HL-60 (cell line): Measurements from ENCODE around the gene PTPRN2.

ENCODE experiments used
- DNase-seq, 2 experiments: peaks; one replicate each; pipeline ENCODE4 v3.0.0-alpha.2; 2010 to 2020; ENCODE audit warnings: low read depth in 1 of 2, low spot score in 1 of 2
- H3K27ac ChIP-seq: fragments of 250-450 bp; sonication (Bioruptor Pico); replicated peaks from 2 replicates; pipeline ENCODE4 v1.5.1; 2020; ENCODE audit warnings: mild to moderate bottlenecking, moderate library complexity
- H3K27me3 ChIP-seq: fragments of 250-450 bp; sonication (Bioruptor Pico); 2 replicates; pipeline ENCODE4 v1.5.1; 2021; ENCODE audit warnings: mild to moderate bottlenecking, moderate library complexity; ENCODE audit not compliant: insufficient read depth, poor library complexity, severe bottlenecking
- H3K4me3 ChIP-seq: replicated peaks from 2 replicates; pipeline ENCODE4 v1.5.1; 2011; ENCODE audit warnings: mild to moderate bottlenecking, control low read depth, low read length; ENCODE audit not compliant: insufficient read depth
- GABPA ChIP-seq: IDR thresholded peaks from 2 replicates; pipeline ENCODE4 v1.6.1; 2012; ENCODE audit warnings: low read depth
- POLR2AphosphoS5 ChIP-seq: IDR thresholded peaks from 2 replicates; pipeline ENCODE4 v1.6.1; 2012; ENCODE audit warnings: low read depth
- SPI1 ChIP-seq: IDR thresholded peaks from 2 replicates; pipeline ENCODE4 v1.6.1; 2012; ENCODE audit warnings: low read depth, mild to moderate bottlenecking, borderline replicate concordance
- TF ChIP-seq, protein P1 (sequence below): IDR thresholded peaks from 2 replicates; pipeline ENCODE4 v1.6.1; 2012; ENCODE audit warnings: low read depth; ENCODE audit not compliant: insufficient replicate concordance
- TF ChIP-seq, protein P2 (sequence below): IDR thresholded peaks from one replicate; pipeline ENCODE4 v1.5.1; 2011; ENCODE audit warnings: low read length, control low read depth, inconsistent platforms; ENCODE audit not compliant: insufficient read depth

Gene PTPRN2

DNA sequence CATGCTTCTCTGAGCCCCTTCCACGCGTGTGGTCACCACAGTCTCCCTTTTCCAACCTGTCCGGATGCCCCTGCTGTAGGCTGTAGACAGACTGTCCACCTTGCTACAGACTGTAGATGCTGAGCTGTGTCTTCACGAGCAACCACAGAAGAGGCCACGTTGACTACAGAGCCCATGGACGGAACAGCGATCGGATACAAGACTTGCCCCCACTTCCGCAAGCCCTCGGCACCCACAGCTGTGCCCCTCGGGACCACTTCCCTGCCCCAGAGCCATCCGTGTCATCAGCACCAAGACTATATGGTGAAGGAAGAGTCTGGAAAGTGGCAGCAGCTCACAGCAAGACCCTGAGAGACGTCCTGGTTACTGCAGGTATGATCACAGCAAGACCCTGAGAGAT lies 759.4 kb downstream of the PTPRN2 start:
- TF ChIP-seq, protein P1, sequence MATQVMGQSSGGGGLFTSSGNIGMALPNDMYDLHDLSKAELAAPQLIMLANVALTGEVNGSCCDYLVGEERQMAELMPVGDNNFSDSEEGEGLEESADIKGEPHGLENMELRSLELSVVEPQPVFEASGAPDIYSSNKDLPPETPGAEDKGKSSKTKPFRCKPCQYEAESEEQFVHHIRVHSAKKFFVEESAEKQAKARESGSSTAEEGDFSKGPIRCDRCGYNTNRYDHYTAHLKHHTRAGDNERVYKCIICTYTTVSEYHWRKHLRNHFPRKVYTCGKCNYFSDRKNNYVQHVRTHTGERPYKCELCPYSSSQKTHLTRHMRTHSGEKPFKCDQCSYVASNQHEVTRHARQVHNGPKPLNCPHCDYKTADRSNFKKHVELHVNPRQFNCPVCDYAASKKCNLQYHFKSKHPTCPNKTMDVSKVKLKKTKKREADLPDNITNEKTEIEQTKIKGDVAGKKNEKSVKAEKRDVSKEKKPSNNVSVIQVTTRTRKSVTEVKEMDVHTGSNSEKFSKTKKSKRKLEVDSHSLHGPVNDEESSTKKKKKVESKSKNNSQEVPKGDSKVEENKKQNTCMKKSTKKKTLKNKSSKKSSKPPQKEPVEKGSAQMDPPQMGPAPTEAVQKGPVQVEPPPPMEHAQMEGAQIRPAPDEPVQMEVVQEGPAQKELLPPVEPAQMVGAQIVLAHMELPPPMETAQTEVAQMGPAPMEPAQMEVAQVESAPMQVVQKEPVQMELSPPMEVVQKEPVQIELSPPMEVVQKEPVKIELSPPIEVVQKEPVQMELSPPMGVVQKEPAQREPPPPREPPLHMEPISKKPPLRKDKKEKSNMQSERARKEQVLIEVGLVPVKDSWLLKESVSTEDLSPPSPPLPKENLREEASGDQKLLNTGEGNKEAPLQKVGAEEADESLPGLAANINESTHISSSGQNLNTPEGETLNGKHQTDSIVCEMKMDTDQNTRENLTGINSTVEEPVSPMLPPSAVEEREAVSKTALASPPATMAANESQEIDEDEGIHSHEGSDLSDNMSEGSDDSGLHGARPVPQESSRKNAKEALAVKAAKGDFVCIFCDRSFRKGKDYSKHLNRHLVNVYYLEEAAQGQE = no peak
- no peak for TF ChIP-seq SPI1
- no peak for TF ChIP-seq POLR2AphosphoS5
- no peak for TF ChIP-seq GABPA
- TF ChIP-seq, protein P2, sequence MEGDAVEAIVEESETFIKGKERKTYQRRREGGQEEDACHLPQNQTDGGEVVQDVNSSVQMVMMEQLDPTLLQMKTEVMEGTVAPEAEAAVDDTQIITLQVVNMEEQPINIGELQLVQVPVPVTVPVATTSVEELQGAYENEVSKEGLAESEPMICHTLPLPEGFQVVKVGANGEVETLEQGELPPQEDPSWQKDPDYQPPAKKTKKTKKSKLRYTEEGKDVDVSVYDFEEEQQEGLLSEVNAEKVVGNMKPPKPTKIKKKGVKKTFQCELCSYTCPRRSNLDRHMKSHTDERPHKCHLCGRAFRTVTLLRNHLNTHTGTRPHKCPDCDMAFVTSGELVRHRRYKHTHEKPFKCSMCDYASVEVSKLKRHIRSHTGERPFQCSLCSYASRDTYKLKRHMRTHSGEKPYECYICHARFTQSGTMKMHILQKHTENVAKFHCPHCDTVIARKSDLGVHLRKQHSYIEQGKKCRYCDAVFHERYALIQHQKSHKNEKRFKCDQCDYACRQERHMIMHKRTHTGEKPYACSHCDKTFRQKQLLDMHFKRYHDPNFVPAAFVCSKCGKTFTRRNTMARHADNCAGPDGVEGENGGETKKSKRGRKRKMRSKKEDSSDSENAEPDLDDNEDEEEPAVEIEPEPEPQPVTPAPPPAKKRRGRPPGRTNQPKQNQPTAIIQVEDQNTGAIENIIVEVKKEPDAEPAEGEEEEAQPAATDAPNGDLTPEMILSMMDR = no peak
- no peak for DNase-seq
- Histone ChIP-seq H3K27me3 (no peaks in the 10 kb centered on the region), H3K27ac (no peak overlapping the region), H3K4me3 (no peak overlapping the region)

DNA sequence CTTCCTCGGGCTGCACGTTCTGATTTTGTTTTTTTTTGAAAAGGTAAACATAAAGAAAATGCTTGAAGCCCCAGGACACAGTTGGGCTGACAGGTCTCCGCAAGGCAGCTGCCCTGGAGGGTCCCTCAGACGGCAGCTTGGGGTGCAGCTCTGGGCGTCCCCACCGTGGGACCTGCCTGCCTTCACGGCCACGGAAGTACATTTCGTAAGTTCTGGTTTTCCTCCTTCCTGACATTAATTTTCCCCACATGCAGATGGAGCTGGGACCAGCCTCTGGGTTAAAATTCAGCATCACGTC lies 759.8 kb downstream of the PTPRN2 start:
- no peak overlapping the region for H3K27ac ChIP-seq
- no peak overlapping the region for H3K4me3 ChIP-seq
- TF ChIP-seq, protein P2 = no peak
- TF ChIP-seq, protein P1 = no peak
- TF ChIP-seq SPI1 (no peak), GABPA (no peak), POLR2AphosphoS5 (no peak)
- no peaks in the 10 kb centered on the region for H3K27me3 ChIP-seq
- DNase-seq = no peak

DNA sequence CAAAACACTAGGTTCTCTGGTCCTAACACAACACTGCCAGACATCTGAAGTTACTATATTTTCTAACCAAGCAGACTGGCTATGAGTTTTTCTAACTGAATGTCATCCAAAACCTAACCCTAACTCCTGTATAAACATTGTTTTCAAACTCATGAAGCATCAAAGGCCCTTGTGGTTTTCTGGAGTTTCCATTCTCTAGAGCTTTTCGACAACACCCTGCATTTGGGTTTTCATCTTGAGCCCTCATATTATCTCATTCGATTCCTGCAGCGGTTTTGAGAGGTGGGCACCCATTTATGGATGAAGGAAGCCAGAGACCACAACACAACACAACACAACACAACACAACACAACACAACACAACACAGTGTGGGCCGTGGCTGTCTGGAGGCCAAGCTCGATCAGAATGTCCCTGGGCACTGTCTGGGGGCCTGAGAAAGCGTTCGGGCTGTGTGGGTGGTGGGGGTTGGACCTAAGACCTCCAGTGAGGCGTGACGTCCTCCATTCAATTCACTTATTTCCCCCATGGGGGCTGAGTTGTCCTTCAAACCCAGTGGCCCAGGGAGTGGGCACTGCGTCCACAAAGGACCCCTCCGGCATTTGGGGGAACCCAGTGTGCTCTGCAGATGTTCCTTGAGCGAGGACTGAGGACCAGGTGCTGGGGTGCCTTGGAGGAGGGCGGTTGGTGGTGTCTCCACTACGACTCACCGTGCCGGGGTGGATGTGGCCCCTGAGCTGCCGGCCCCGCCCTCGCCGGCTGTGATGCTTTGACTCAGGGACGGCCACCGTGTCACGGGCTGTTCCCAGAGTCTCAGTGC lies 760.4 kb downstream of the PTPRN2 start:
- no peak overlapping the region for H3K27ac ChIP-seq
- no peaks in the 10 kb centered on the region for H3K27me3 ChIP-seq
- TF ChIP-seq GABPA (no peak), POLR2AphosphoS5 (no peak), SPI1 (no peak)
- TF ChIP-seq, protein P2 = no peak
- TF ChIP-seq, protein P1 = no peak
- H3K4me3 ChIP-seq = no peak overlapping the region
- DNase-seq = no peak
